ENCODE results near the gene POU2F2. TPM values are rescaled to one million over a fixed set of nuclear protein-coding genes. Genes with fewer than 3 reads are reported as not detected.

Gene POU2F2
- total RNA-seq, 4 donors from 2014 or later: 0.56 to 3.2 (median 1.5) TPM

GRCh38 chr19:42174958-42175734, 42.9 kb upstream of the POU2F2 start:
- DNase-seq (ENCODE audit: low spot score) (no peak), ATAC-seq (ENCODE audit: low FRiP score) (no peak)
- no peak for TF ChIP-seq CTCF (IDR thresholded peaks at IDR 0.05)

GRCh38 chr19:42174188-42174587, 41.9 kb upstream of the POU2F2 start:
- TF ChIP-seq CTCF (IDR thresholded peaks at IDR 0.05): no peak
- DNase-seq (ENCODE audit: low spot score) (no peak), ATAC-seq (ENCODE audit: low FRiP score) (no peak)

GRCh38 chr19:42173695-42174094, 41.4 kb upstream of the POU2F2 start:
- ATAC-seq (ENCODE audit: low FRiP score) (no peak), DNase-seq (ENCODE audit: low spot score) (no peak)
- TF ChIP-seq CTCF (IDR thresholded peaks at IDR 0.05): no peak

GRCh38 chr19:42172261-42172660, 40.0 kb upstream of the POU2F2 start:
- ATAC-seq (ENCODE audit: low FRiP score) (no peak), DNase-seq (ENCODE audit: low spot score) (no peak)
- no peak for TF ChIP-seq CTCF (IDR thresholded peaks at IDR 0.05)

GRCh38 chr19:42170715-42171114, 38.5 kb upstream of the POU2F2 start:
- DNase-seq (ENCODE audit: low spot score) (no peak), ATAC-seq (ENCODE audit: low FRiP score) (no peak)
- TF ChIP-seq CTCF (IDR thresholded peaks at IDR 0.05): no peak

- no peak for TF ChIP-seq CTCF (IDR thresholded peaks at IDR 0.05)
- ATAC-seq (ENCODE audit: low FRiP score) (no peak), DNase-seq (ENCODE audit: low spot score) (no peak)
Observed at GRCh38 chr19:42169486-42170413, 37.5 kb upstream of the POU2F2 start.
